ENCODE measurements around the gene CUL9.

Gene CUL9

GRCh38 chr6:43240950-43241349 is 59.0 kb downstream of the CUL9 start:
- no peak for DNase-seq (ENCODE audit: extremely low read depth, low read depth)

GRCh38 chr6:43241446-43241845 is 59.5 kb downstream of the CUL9 start:
- TF ChIP-seq CTCF (IDR thresholded peaks at IDR 0.05; ENCODE audit: low read depth, low read length, missing control alignments): no peak
- no peak for DNase-seq (ENCODE audit: extremely low read depth, low read depth)
- no peak overlapping the region for H3K4me3 ChIP-seq (replicated peaks; ENCODE audit: low read depth, low read length)

More at GRCh38 chr6:43240950-43241349, 59.0 kb downstream of the CUL9 start:
- H3K4me3 ChIP-seq (replicated peaks; ENCODE audit: low read depth, low read length): no peak overlapping the region
- TF ChIP-seq CTCF (IDR thresholded peaks at IDR 0.05; ENCODE audit: low read depth, low read length, missing control alignments): no peak

GRCh38 chr6:43242908-43243663 is 61.1 kb downstream of the CUL9 start, which contains the start of gene TTBK1:
Gene TTBK1 (plus strand): TSS chr6:43243481. CDS start chr6:43246661, 3,180 bp downstream.
- TF ChIP-seq CTCF (IDR thresholded peaks at IDR 0.05; ENCODE audit: low read depth, low read length, missing control alignments): no peak
- no peak for DNase-seq (ENCODE audit: extremely low read depth, low read depth)
- no peak within 1 kb of the TSS for H3K4me3 ChIP-seq (replicated peaks; ENCODE audit: low read depth, low read length)

GRCh38 chr6:43243664-43244321 is 61.8 kb downstream of the CUL9 start:
- DNase-seq (ENCODE audit: extremely low read depth, low read depth): no peak
- no peak overlapping the region for H3K4me3 ChIP-seq (replicated peaks; ENCODE audit: low read depth, low read length)
- no peak for TF ChIP-seq CTCF (IDR thresholded peaks at IDR 0.05; ENCODE audit: low read depth, low read length, missing control alignments)

- no peak for DNase-seq (ENCODE audit: extremely low read depth, low read depth)
- no peak for TF ChIP-seq CTCF (IDR thresholded peaks at IDR 0.05; ENCODE audit: low read depth, low read length, missing control alignments)
- H3K4me3 ChIP-seq (replicated peaks; ENCODE audit: low read depth, low read length): peak overlapping the region; percentile 41
Measured at GRCh38 chr6:43246301-43247113, 64.5 kb downstream of the CUL9 start.

GRCh38 chr6:43247114-43247999 is 65.4 kb downstream of the CUL9 start:
- H3K4me3 ChIP-seq (replicated peaks; ENCODE audit: low read depth, low read length): peak overlapping the region; percentile 41
- DNase-seq (ENCODE audit: extremely low read depth, low read depth): no peak

More at GRCh38 chr6:43247114-43247999, 65.4 kb downstream of the CUL9 start:
- TF ChIP-seq CTCF (IDR thresholded peaks at IDR 0.05; ENCODE audit: low read depth, low read length, missing control alignments): no peak
